GM23248 (cell line): ENCODE measurements around the gene ACLY.

Experiments used
- EZH2 ChIP-seq: fragments of 200-600 bp; sonication (generic); IDR thresholded peaks from 2 replicates; pipeline ENCODE4 v1.6.1; 2018; ENCODE audit warnings: antibody characterized with exemption, mild to moderate bottlenecking; ENCODE audit not compliant: insufficient read depth, poor library complexity, severe bottlenecking
- EZH2phosphoT487 ChIP-seq: fragments of 200-600 bp; sonication (generic); IDR thresholded peaks from 2 replicates; pipeline ENCODE4 v1.6.1; 2018; ENCODE audit warnings: antibody characterized with exemption, moderate library complexity, mild to moderate bottlenecking, low read depth; ENCODE audit not compliant: insufficient read depth

DNA sequence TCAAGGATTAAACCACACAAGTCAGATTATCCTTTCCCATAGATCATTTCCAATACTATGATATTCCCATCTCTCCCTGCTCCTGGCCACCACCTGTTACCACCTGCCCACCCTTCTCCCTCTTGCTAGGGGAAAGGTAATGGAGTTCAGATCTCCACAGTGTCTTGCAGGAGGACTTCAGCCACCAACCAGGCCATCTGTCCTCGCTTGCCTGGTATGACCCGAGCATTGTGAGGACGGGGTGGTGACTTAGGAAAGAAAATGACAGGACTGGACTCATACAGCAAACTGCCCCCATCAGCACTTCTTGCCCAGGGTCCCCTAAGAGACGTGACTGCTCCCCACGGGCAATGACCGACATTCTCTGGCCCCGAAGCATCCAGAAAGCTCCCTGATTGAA is 95.2 kb downstream of the ACLY start:
- no peak for TF ChIP-seq EZH2phosphoT487
- TF ChIP-seq EZH2: no peak
